CD8-positive, alpha-beta memory T cell (primary cell): ENCODE results near the gene MYO1D. TPM values are rescaled to one million over a fixed set of nuclear protein-coding genes. Genes with fewer than 3 reads are reported as not detected.

Source experiments
- CTCF ChIA-PET: fragments of 350-600 bp; sonication (Branson Sonifier 250); formaldehyde crosslinking; loops from one replicate; lab custom pipeline; 2021; ENCODE audit warnings: antibody characterized with exemption; lab: Charles Lee
- POLR2A ChIA-PET: fragments of 350-600 bp; sonication (Branson Sonifier 250); formaldehyde crosslinking; loops from one replicate; lab custom pipeline; 2021; ENCODE audit warnings: antibody characterized with exemption; lab: Charles Lee
- DNase-seq, 5 donors: peaks; one replicate each; pipeline versions ENCODE4 v3.0.0 to v3.0.0-alpha.2; 2020 to 2022; ENCODE audit warnings: mixed read lengths in 1 of 5
- H3K27ac ChIP-seq: one replicate; pipeline ENCODE4 v1.7.0; 2013; ENCODE audit warnings: low read depth, mild to moderate bottlenecking, low read length, moderate library complexity
- H3K27me3 ChIP-seq: 2 replicates; pipeline ENCODE4 v1.7.0; 2013; ENCODE audit warnings: low read length, mild to moderate bottlenecking; ENCODE audit not compliant: insufficient read depth, poor library complexity, severe bottlenecking
- H3K36me3 ChIP-seq: 2 replicates; pipeline ENCODE4 v1.7.0; 2013; ENCODE audit warnings: mild to moderate bottlenecking, low read length, moderate library complexity; ENCODE audit not compliant: insufficient read depth
- H3K4me1 ChIP-seq: 2 replicates; pipeline ENCODE4 v1.7.0; 2013; ENCODE audit warnings: mild to moderate bottlenecking, low read length, moderate library complexity; ENCODE audit not compliant: insufficient read depth
- H3K4me3 ChIP-seq: 2 replicates; pipeline ENCODE4 v1.7.0; 2013; ENCODE audit warnings: mild to moderate bottlenecking, low read length
- H3K9me3 ChIP-seq: 2 replicates; pipeline ENCODE4 v1.7.0; 2013; ENCODE audit warnings: mild to moderate bottlenecking, low read length
- H3K27ac Mint-ChIP-seq, 8 donors: one replicate each; pipeline ENCODE4 v1.8.0; 2020 to 2021; ENCODE audit warnings: mixed read lengths in 8 of 8, mild to moderate bottlenecking in 6 of 8, inconsistent platforms in 3 of 8, moderate library complexity in 3 of 8
- H3K27me3 Mint-ChIP-seq, 2 donors: one replicate each; pipeline ENCODE4 v1.8.0; 2020 to 2021; ENCODE audit warnings: mixed read lengths in 2 of 2, mild to moderate bottlenecking in 1 of 2, moderate library complexity in 1 of 2
- H3K36me3 Mint-ChIP-seq, 3 donors: one replicate each; pipeline ENCODE4 v1.8.0; 2020 to 2021; ENCODE audit warnings: mixed read lengths in 3 of 3, inconsistent platforms in 1 of 3, mild to moderate bottlenecking in 1 of 3
- H3K4me1 Mint-ChIP-seq, 3 donors: one replicate each; pipeline ENCODE4 v1.8.0; 2020 to 2021; ENCODE audit warnings: mixed read lengths in 3 of 3, inconsistent platforms in 1 of 3, mild to moderate bottlenecking in 1 of 3
- H3K4me3 Mint-ChIP-seq, 7 donors: one replicate each; pipeline ENCODE4 v1.8.0; 2020 to 2021; ENCODE audit warnings: mixed read lengths in 7 of 7, mild to moderate bottlenecking in 6 of 7, moderate library complexity in 4 of 7, inconsistent platforms in 2 of 7
- H3K9me3 Mint-ChIP-seq, 5 donors: one replicate each; pipeline ENCODE4 v1.8.0; 2020 to 2022; ENCODE audit warnings: mixed read lengths in 5 of 5, mild to moderate bottlenecking in 3 of 5, moderate library complexity in 2 of 5, inconsistent platforms in 1 of 5
- polyA plus RNA-seq: library from polyadenylated mRNA; unstranded; fragments of 300-500 nt; fragmentation: Illumina TruSeq; gene quantifications from one replicate; pipeline ENCODE4 v1.2.3, GENCODE V29; 2021
- total RNA-seq, 2 experiments: library from RNA; stranded (reverse); gene quantifications; one replicate each; pipeline ENCODE4 v1.2.3, GENCODE V29; 2021

MYO1D gene
- total and polyA plus RNA-seq, 3 experiments from 2014 or later = 9.0 to 15.8 (median 11.5) TPM

DNA sequence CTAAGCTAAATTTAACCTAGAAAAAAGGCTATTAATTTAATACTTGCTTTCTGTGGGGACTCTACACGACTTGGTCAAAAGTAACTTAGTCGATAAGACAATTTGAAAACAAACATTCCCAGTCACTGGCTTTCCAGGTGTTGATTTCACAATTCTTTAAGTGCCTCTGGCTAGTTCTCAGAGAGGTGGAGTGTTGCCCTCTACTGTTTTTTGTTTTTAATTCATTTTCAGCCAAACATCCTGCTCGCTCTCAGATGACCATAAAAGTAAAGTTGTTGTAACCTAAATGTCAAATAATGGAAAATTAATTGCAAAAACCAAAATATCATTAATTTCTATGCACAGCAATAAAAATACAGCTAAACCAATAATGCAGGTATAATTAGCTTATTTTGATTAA is 107.1 kb downstream of the MYO1D start:
- Histone ChIP-seq H3K4me1 (no peaks in the 10 kb centered on the region), H3K36me3 (no peaks in the 10 kb centered on the region), H3K9me3 (no peaks in the 10 kb centered on the region), H3K27me3 (no peaks in the 10 kb centered on the region), H3K27ac (no peak overlapping the region), H3K4me3 (no peak overlapping the region)
- DNase-seq = no peak
- H3K36me3 Mint-ChIP-seq = peaks cover 5 to 13% (median 6%) of the 10 kb centered on the region in 3 donors
- POLR2A ChIA-PET = no interaction called here
- H3K9me3 Mint-ChIP-seq = no peaks in the 10 kb centered on the region
- CTCF ChIA-PET = no interaction called here
- no peak overlapping the region for H3K27ac Mint-ChIP-seq
- H3K27me3 Mint-ChIP-seq = no peaks in the 10 kb centered on the region
- no peak overlapping the region for H3K4me3 Mint-ChIP-seq
- no peaks in the 10 kb centered on the region for H3K4me1 Mint-ChIP-seq

DNA sequence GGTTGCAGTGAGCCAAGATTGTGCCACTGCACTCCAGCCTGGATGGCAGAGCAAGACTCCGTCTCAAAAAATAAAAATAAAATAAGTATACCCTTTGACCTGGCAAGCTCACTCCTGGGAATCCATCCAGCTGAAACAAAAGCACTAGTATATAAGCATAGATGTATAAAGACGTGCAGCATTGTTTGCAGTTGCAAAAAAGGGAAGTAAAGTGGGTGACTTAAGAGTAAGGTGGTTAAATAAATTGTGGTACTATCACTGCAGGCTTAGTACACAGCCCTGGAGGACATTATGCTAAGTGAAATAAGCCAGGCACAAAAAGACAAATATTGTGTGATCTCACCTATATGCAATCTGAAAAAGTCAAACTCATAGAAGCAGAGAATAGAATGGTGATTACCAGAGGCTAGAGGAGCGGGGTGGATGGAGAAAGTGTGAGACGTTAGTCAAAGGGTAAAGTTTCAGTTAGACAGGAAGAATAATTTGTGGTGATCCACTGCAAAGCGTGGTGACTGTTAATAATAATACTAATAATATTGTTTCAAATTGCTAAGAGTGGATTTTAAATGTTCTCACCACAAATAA is 113.0 kb downstream of the MYO1D start:
- Mint-ChIP-seq H3K27me3 (peaks cover 0 to 1% of the 10 kb centered on the region in 2 donors), H3K27ac (no peak overlapping the region), H3K4me1 (peaks cover 12 to 18% (median 12%) of the 10 kb centered on the region in 3 donors), H3K9me3 (no peaks in the 10 kb centered on the region), H3K4me3 (no peak overlapping the region), H3K36me3 (peaks cover 0 to 13% (median 12%) of the 10 kb centered on the region in 3 donors)
- ChIA-PET CTCF (no interaction called here), POLR2A (no interaction called here)
- Histone ChIP-seq H3K4me3 (no peak overlapping the region), H3K36me3 (no peaks in the 10 kb centered on the region), H3K27me3 (no peaks in the 10 kb centered on the region), H3K4me1 (peaks cover 10% of the 10 kb centered on the region), H3K9me3 (no peaks in the 10 kb centered on the region), H3K27ac (no peak overlapping the region)
- DNase-seq = no peak

DNA sequence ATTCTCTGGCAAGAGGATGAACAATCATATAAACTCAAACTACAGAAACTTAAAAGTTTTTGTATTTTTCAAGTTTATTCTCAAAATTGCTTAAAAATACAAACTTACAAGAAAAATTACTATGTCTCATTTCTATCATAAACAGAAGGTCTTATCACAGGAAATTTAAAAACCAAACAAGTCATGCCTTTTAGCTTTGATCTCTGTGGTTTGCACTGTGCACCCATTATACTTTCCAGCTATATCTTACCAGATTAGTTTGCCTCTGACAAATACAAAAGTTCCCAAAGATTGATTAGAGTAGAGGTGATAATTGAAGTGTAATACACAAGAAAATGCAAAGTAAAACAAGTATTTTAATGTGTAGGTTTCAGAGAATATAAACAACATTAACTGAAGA is 117.4 kb downstream of the MYO1D start:
- Histone ChIP-seq H3K27ac (no peak overlapping the region), H3K36me3 (no peaks in the 10 kb centered on the region), H3K27me3 (no peaks in the 10 kb centered on the region), H3K4me1 (peaks cover 10% of the 10 kb centered on the region), H3K4me3 (no peak overlapping the region), H3K9me3 (no peaks in the 10 kb centered on the region)
- H3K27me3 Mint-ChIP-seq = peaks cover 0 to 1% of the 10 kb centered on the region in 2 donors
- ChIA-PET CTCF (interaction anchor here (1.2 kb wide), 1 partner anchor 100 kb away, joined by 3 read pairs; no protein-coding TSS in a partner anchor), POLR2A (no interaction called here)
- H3K4me1 Mint-ChIP-seq = peaks cover 12 to 22% (median 12%) of the 10 kb centered on the region in 3 donors
- DNase-seq = no peak
- no peaks in the 10 kb centered on the region for H3K9me3 Mint-ChIP-seq
- H3K36me3 Mint-ChIP-seq = peaks cover 0 to 10% (median 5%) of the 10 kb centered on the region in 3 donors
- H3K27ac Mint-ChIP-seq = peak overlapping the region in 5 of 8 donors; percentile 6 to 71 (median 61)
- peak overlapping the region in 6 of 7 donors; percentile 28 to 40 (median 34) for H3K4me3 Mint-ChIP-seq

DNA sequence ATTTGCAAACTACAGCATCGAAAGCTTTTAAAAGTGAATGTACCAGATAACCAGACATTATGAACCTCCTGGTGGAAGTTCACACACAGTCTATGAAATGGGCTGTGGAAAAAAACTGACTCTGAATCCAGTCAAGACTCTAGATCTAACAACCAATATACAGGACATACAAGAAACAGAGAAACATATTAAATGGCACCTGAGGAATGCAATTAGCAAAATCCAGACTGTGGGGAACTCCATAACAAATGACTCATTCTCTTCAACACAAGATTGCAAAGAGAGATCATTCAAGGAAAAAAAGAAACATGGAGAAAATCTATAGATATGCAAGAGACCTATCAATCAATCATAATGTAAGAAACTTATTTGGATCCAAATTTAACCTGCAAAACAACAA is 119.0 kb downstream of the MYO1D start:
- no peak for DNase-seq
- H3K27me3 Mint-ChIP-seq = peaks cover 0 to 1% of the 10 kb centered on the region in 2 donors
- no peak overlapping the region for H3K4me3 Mint-ChIP-seq
- Histone ChIP-seq H3K9me3 (no peaks in the 10 kb centered on the region), H3K4me1 (peaks cover 10% of the 10 kb centered on the region), H3K27me3 (no peaks in the 10 kb centered on the region), H3K4me3 (no peak overlapping the region), H3K36me3 (no peaks in the 10 kb centered on the region), H3K27ac (no peak overlapping the region)
- ChIA-PET CTCF (interaction anchor here (1.3 to 1.9 kb wide), 3 partner anchors 99 to 296 kb away, joined by 3 to 6 read pairs (median 6); no protein-coding TSS in a partner anchor), POLR2A (no interaction called here)
- peaks cover 0 to 5% (median 4%) of the 10 kb centered on the region in 3 donors for H3K36me3 Mint-ChIP-seq
- no peak overlapping the region for H3K27ac Mint-ChIP-seq
- H3K9me3 Mint-ChIP-seq = no peaks in the 10 kb centered on the region
- H3K4me1 Mint-ChIP-seq = peaks cover 12 to 22% (median 12%) of the 10 kb centered on the region in 3 donors

DNA sequence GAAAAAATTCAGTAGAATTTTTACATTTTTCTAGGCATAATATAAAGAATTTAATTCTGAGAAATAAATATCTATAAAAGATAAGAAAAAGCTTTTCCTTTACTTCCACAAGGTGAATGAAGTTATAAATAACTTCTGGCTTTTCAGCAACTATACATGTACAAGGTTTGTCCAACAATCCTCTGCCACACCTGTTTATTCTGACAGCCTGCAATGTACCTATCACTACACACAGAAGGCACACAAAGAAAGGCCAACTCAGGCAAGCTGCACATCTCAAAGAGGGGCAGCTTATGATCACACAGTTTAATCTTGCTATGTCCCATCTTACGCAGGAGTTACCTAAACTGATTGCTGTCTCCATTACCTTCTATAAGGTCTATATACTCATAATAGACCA is 120.2 kb downstream of the MYO1D start:
- Histone ChIP-seq H3K4me1 (peaks cover 10% of the 10 kb centered on the region), H3K4me3 (no peak overlapping the region), H3K27ac (no peak overlapping the region), H3K9me3 (no peaks in the 10 kb centered on the region), H3K27me3 (no peaks in the 10 kb centered on the region), H3K36me3 (no peaks in the 10 kb centered on the region)
- ChIA-PET CTCF (interaction anchor here (1.0 to 1.9 kb wide), 4 partner anchors 98 to 295 kb away, joined by 3 to 6 read pairs (median 5); no protein-coding TSS in a partner anchor), POLR2A (no interaction called here)
- no peak for DNase-seq
- Mint-ChIP-seq H3K27me3 (no peaks in the 10 kb centered on the region), H3K36me3 (peaks cover 0 to 5% (median 2%) of the 10 kb centered on the region in 3 donors), H3K9me3 (no peaks in the 10 kb centered on the region), H3K4me3 (no peak overlapping the region), H3K4me1 (peaks cover 12 to 22% (median 12%) of the 10 kb centered on the region in 3 donors), H3K27ac (peak overlapping the region in 2 of 8 donors; percentile 5 to 89)

DNA sequence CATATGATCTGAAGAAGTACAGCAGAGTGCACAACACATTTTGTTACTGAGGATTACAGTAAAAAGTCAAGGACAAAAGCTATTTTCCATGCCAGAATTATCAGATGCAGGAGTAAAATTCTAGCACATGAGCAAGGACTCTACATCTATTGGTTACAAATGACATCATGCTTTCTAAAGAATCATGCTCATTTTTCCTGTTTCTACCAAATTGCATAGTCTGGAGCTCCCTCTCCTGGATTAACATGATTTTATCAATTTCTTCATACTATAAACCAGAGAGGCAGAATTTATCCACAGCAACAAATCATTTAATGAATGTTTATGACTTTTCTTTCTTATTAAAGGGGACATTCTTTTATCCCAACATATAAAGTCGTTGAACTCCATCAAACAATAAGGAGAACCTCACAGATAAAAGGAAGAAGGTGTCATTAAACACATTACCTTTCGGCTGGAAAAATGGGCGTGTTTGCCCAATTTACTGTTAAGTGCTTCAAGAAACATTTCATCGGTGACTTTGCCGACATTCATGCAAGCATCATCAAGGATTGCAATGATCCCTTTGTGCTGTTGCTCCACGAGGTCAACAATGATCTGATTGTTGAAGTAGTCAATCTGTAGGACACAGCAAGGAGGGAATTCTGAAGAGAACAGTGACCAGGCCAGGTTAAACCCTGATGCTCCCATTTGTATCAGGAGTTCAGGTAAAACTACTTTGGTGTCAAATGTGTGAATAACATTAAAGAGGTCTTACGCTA is 121.7 kb downstream of the MYO1D start:
- Histone ChIP-seq H3K36me3 (no peaks in the 10 kb centered on the region), H3K9me3 (no peaks in the 10 kb centered on the region), H3K4me1 (peaks cover 10% of the 10 kb centered on the region), H3K27ac (no peak overlapping the region), H3K4me3 (no peak overlapping the region), H3K27me3 (no peaks in the 10 kb centered on the region)
- no peaks in the 10 kb centered on the region for H3K9me3 Mint-ChIP-seq
- ChIA-PET POLR2A (no interaction called here), CTCF (interaction anchor here (1.1 to 1.3 kb wide), 3 partner anchors 270 to 292 kb away, joined by 3 to 6 read pairs (median 3); no protein-coding TSS in a partner anchor)
- peaks cover 0 to 2% (median 2%) of the 10 kb centered on the region in 3 donors for H3K36me3 Mint-ChIP-seq
- DNase-seq = peak in 2 of 5 donors; percentile 45
- H3K27me3 Mint-ChIP-seq = no peaks in the 10 kb centered on the region
- H3K27ac Mint-ChIP-seq = peak overlapping the region in 2 of 8 donors; percentile 32 to 61
- H3K4me3 Mint-ChIP-seq = no peak overlapping the region
- peaks cover 11 to 17% (median 12%) of the 10 kb centered on the region in 3 donors for H3K4me1 Mint-ChIP-seq

DNA sequence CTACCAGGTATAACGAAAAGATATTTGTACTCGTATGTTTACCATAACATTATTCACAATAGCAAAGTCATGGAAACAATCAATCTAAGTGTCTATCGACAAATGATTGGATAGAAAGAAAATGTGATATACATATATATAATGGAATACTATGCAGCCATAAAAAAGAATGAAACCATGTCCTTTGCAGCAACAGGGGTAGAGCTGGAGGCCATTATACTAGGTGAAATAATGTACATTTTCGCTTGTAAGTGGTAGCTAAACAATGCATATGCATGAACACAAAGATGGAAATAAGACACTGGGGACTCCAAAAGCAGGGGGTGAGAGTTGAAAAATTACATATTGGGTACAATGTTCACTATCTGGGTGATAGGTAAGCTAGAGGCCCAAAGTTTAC is 124.0 kb downstream of the MYO1D start:
- no peak for DNase-seq
- no peak overlapping the region for H3K4me3 Mint-ChIP-seq
- Histone ChIP-seq H3K4me3 (no peak overlapping the region), H3K27me3 (no peaks in the 10 kb centered on the region), H3K36me3 (no peaks in the 10 kb centered on the region), H3K9me3 (no peaks in the 10 kb centered on the region), H3K27ac (no peak overlapping the region), H3K4me1 (no peaks in the 10 kb centered on the region)
- H3K27me3 Mint-ChIP-seq = no peaks in the 10 kb centered on the region
- ChIA-PET POLR2A (interaction anchor here (0.6 kb wide), 1 partner anchor 995 kb away, joined by 3 read pairs; no protein-coding TSS in a partner anchor), CTCF (no interaction called here)
- H3K27ac Mint-ChIP-seq = no peak overlapping the region
- peaks cover 0 to 3% (median 0%) of the 10 kb centered on the region in 3 donors for H3K4me1 Mint-ChIP-seq
- no peaks in the 10 kb centered on the region for H3K9me3 Mint-ChIP-seq
- peaks cover 0 to 8% (median 3%) of the 10 kb centered on the region in 3 donors for H3K36me3 Mint-ChIP-seq

DNA sequence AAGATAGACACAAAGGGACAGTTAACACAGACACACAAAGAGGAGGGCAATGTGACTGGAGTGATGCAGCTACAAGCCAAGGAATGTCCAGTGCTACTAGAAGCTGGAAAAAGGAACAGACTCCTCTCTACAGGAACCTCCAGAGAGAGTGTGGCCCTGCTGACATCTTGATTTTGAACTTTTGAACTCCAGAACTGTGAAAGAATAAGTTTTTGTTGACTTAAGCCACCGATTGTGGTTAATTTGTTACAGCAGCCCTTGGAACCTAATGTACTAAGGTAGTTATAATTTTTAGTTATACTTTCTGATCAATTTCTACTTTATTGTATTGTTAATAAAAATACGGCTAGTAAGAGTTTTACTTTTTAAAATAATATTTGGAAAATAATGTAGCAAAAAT is 129.1 kb downstream of the MYO1D start:
- no peak overlapping the region for H3K4me3 ChIP-seq
- no peaks in the 10 kb centered on the region for H3K4me1 Mint-ChIP-seq
- peaks cover 0 to 17% (median 3%) of the 10 kb centered on the region in 3 donors for H3K36me3 Mint-ChIP-seq
- no peak overlapping the region for H3K27ac ChIP-seq
- no peaks in the 10 kb centered on the region for H3K9me3 Mint-ChIP-seq
- CTCF ChIA-PET = no interaction called here
- no peaks in the 10 kb centered on the region for H3K27me3 Mint-ChIP-seq
- POLR2A ChIA-PET = no interaction called here
- no peaks in the 10 kb centered on the region for H3K36me3 ChIP-seq
- no peaks in the 10 kb centered on the region for H3K27me3 ChIP-seq
- H3K4me3 Mint-ChIP-seq = no peak overlapping the region
- no peak overlapping the region for H3K27ac Mint-ChIP-seq
- H3K4me1 ChIP-seq = no peaks in the 10 kb centered on the region
- DNase-seq = no peak
- H3K9me3 ChIP-seq = no peaks in the 10 kb centered on the region
